AG04449 (cell line): Measurements from ENCODE around the gene PBXIP1.
A peak's percentile ranks its signal among the peaks of the same experiment; 100 is the strongest.

Source experiments
- CTCF ChIA-PET: fragments of 350-600 bp; formaldehyde crosslinking; extraction: SDS; loops from one replicate; lab custom pipeline; 2021; ENCODE audit warnings: antibody characterized with exemption; lab: Yijun Ruan, JAX
- POLR2A ChIA-PET: fragments of 400-600, 350-600 bp; formaldehyde crosslinking; extraction: SDS; loops from one replicate; lab custom pipeline; 2020; ENCODE audit warnings: antibody characterized with exemption, inconsistent platforms; lab: Yijun Ruan, JAX
- DNase-seq: peaks from one replicate; pipeline ENCODE4 v3.0.0-alpha.2; 2010; ENCODE audit warnings: low read depth, low spot score
- H3K4me3 ChIP-seq: 2 replicates; pipeline ENCODE4 v1.5.1; 2011; ENCODE audit warnings: low read depth, mild to moderate bottlenecking, control low read depth, low read length
- CTCF ChIP-seq: IDR thresholded peaks from one replicate; pipeline ENCODE4 v1.5.1; 2011; ENCODE audit warnings: mild to moderate bottlenecking, moderate library complexity, low read length, control low read depth, inconsistent platforms; ENCODE audit not compliant: insufficient read depth; ENCODE audit errors: missing control alignments

The PBXIP1 gene

GRCh38 chr1:154967331-154967950, 11.5 kb upstream of the PBXIP1 start:
- ChIA-PET POLR2A (interaction anchor here (0.6 kb wide), 1 partner anchor 76 kb away, joined by 3 read pairs; no protein-coding TSS in a partner anchor), CTCF (interaction anchor here (0.7 to 2.9 kb wide), 4 partner anchors 23 to 118 kb away, joined by 3 to 14 read pairs (median 3); partner anchors contain the start of gene ADAM15)

GRCh38 chr1:154966111-154966510, 10.2 kb upstream of the PBXIP1 start:
- CTCF ChIA-PET: interaction anchor here (0.7 to 2.9 kb wide), 10 partner anchors 10 to 207 kb away, joined by 3 to 16 read pairs (median 4); partner anchors contain the start of genes EFNA4, KRTCAP2 and PBXIP1
- H3K4me3 ChIP-seq: no peak overlapping the region
- POLR2A ChIA-PET: no interaction called here
- DNase-seq: no peak
- no peak for TF ChIP-seq CTCF

More at GRCh38 chr1:154967331-154967950, 11.5 kb upstream of the PBXIP1 start:
- TF ChIP-seq CTCF: no peak
- no peak for DNase-seq
- peak overlapping the region; percentile 82 for H3K4me3 ChIP-seq

GRCh38 chr1:154964359-154964758, 8.5 kb upstream of the PBXIP1 start:
- ChIA-PET CTCF (interaction anchor here (0.7 to 2.8 kb wide), 6 partner anchors 8 to 52 kb away, joined by 3 to 16 read pairs (median 4); partner anchors contain the start of gene PBXIP1), POLR2A (interaction anchor here (0.6 to 1.5 kb wide), 3 partner anchors 8 to 53 kb away, joined by 3 to 4 read pairs (median 3); no protein-coding TSS in a partner anchor)
- no peak for TF ChIP-seq CTCF

GRCh38 chr1:154963643-154964042, 7.7 kb upstream of the PBXIP1 start:
- CTCF ChIA-PET: interaction anchor here (1.2 kb wide), 1 partner anchor 20 kb away, joined by 3 read pairs; no protein-coding TSS in a partner anchor
- no peak for TF ChIP-seq CTCF
- POLR2A ChIA-PET: interaction anchor here (1.5 to 3.9 kb wide), 2 partner anchors 8 to 9 kb away, joined by 4 to 74 read pairs; partner anchors contain the start of gene SHC1
- H3K4me3 ChIP-seq: no peak overlapping the region
- no peak for DNase-seq

More at GRCh38 chr1:154964359-154964758, 8.5 kb upstream of the PBXIP1 start:
- no peak overlapping the region for H3K4me3 ChIP-seq
- no peak for DNase-seq

GRCh38 chr1:154962795-154963330, 7.0 kb upstream of the PBXIP1 start:
- ChIA-PET CTCF (interaction anchor here (1.5 to 5.0 kb wide), 4 partner anchors 9 to 34 kb away, joined by 6 to 62 read pairs (median 28); partner anchors contain the start of genes CKS1B, LENEP and SHC1), POLR2A (interaction anchor here (1.4 to 3.9 kb wide), 2 partner anchors 9 to 37 kb away, joined by 4 to 74 read pairs; partner anchors contain the start of gene SHC1)
- TF ChIP-seq CTCF: no peak
- no peak overlapping the region; the same call in 1 of the 2 replicates for H3K4me3 ChIP-seq
- no peak for DNase-seq
